Ureter (tissue), 1 donor: Measurements from ENCODE around the gene CASQ1. TPM values are rescaled to one million over a fixed set of nuclear protein-coding genes. Genes with fewer than 3 reads are reported as not detected.

Experiments used
- DNase-seq: peaks from one replicate; pipeline ENCODE4 v3.0.0-alpha.2; 2020; ENCODE audit warnings: low spot score
- total RNA-seq: library from RNA; stranded (reverse); gene quantifications from one replicate; pipeline ENCODE4 v1.2.4, GENCODE V29; 2023
- donor health status: DM: yes; HTN: yes; CAD: no.

CASQ1 gene
- total RNA-seq, 1 donor from 2014 or later, result 10.5 TPM

GRCh38 chr1:160226623-160227022, 36.2 kb downstream of the CASQ1 start:
- no peak for DNase-seq

DNA sequence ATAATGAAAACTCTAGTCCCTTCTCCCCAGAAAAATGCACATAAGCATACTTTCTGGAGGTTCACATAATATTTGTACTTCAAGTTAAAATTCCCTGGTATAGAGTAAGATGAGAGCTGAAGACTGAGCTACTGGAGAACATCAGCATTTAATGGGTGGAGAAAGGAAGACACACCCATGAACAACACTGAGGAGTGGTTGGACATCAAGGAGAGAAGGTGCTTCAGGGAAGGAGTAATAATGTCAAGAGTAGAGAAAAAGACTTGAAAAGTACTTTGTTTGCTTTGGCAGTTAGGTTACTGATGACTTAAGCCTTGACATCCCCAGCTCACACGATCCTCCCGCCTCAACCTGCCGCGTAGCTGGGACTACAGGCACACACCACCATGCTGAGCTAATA, 36.7 kb downstream of the CASQ1 start:
- DNase-seq, result no peak

GRCh38 chr1:160227561-160227960, 37.2 kb downstream of the CASQ1 start:
- no peak for DNase-seq

- DNase-seq, result no peak
Measured at GRCh38 chr1:160228431-160228830, 38.1 kb downstream of the CASQ1 start.

DNA sequence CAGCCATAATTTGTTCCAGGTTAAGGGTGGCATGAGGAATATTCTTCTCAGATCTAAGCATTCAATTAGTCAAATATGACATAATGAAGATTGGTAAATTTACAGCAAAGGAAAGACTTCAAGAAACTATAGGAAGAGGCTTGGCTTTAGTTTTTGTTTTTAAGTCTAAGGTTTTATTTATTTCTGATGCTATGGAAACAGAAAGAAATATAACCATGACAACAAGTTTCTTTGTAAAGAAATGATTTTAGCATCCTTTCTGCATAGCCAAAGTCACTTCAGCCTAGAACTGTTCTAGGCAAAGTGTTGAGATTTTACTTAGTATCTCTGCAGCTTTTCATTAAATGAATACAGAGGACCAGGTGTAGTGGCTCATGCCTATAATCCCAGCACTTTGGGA, 42.5 kb downstream of the CASQ1 start:
- DNase-seq, result no peak

DNA sequence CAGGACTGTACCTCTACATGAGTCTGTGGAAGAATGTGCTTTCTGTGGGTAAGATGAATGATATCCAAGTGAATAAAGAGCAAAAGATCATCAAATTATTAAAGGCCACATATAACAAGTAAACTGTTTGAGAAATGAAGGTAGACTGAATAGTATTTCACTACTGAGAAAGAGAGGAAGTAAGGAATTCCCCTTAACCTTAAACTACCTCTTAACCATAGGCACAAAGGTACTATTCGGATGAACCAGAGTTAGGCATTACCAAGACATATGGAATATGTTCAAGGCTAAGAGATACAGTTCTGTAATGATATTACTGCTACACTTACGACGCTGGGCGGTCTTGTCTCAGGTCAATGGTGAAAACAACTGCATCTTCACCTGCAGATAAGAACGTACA, 46.4 kb downstream of the CASQ1 start:
- DNase-seq, result no peak

DNA sequence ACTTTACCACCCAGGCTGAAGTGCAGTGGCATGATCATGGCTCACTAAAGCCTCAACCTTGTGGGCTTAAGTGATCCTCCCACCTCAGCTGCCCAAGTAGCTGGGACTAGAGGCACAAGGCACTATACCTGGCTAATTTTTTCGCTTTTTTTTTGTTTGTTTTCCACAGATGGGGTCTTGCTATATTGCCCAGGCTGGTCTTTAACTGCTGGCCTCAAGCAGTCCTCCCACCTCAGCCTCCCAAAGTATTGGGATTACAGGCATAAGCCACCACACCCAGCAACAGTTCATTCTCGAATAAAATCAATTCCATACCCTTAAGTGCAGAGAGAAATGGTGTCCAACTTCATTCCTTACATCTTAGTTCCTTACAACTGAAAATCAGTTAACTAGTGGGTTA, 47.2 kb downstream of the CASQ1 start:
- DNase-seq, result no peak

DNA sequence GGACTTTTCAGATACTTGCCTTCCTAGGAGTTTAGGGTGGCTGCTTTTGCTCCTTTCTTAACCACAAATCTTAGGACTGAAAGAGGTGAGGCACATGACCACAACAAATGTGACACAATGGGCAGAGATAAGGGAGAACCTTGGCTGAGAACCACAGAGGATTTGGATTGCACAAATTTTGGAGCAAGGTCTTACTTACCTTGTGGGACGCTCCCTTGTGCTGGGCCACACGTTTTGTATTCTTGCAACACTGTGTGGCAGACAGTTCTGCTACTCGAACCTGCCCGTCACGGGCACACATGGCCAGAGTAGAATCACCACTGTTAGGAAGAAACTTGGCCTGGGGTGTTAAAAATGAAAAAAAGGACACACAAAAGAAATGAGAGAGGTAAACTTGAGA, 48.0 kb downstream of the CASQ1 start:
- no peak for DNase-seq

- no peak for DNase-seq
Measured at GRCh38 chr1:160239582-160240299, 49.4 kb downstream of the CASQ1 start.

DNA sequence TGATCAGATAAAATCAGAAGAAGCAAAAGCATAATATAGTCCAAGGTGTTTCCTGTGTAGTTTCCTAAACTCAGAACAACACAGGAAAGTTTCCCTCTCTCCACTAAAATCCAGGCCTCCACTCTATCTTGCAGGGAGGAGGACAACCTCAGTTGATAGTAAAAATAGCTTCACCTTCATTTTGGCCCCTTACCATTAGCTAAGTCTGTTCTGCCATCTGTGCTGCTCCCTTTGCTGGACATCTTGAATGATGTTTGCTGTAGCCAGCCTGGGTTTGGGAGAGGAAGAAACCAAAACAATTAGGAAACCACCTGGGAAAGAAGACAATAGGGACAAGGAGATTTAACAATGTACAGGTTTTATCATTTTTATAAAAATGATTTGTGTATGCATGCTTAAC, 53.4 kb downstream of the CASQ1 start:
- DNase-seq, result no peak

GRCh38 chr1:160244209-160244608, 53.8 kb downstream of the CASQ1 start:
- DNase-seq, result no peak

GRCh38 chr1:160245434-160245833, 55.1 kb downstream of the CASQ1 start:
- DNase-seq, result no peak

DNA sequence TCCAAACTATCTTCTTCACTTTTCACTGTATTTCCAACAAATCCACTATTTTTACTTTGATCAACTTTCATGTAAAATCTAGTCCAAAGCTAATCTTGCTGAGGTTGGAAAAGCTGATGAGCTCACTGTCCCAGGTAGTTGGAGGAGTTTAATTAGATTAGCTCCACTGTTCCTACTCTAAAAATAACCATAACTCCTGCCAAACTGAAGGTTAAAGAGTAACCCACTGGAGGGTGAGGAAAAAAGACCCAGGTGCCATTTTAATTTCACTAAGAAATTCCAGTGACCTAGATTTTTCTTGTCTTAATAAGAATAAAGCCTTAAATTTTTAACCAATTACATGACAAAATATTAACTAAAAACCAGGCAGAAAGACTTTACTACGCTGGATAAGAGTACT, 56.7 kb downstream of the CASQ1 start:
- DNase-seq, result no peak

GRCh38 chr1:160251011-160251410, 60.6 kb downstream of the CASQ1 start:
- no peak for DNase-seq

Other genes with a start within 250 kb of the CASQ1 start
- gene IGSF9, start 245.0 kb upstream of the CASQ1 start, total RNA-seq, result 13.8 TPM
- not detected for gene SLAMF9, start 236.3 kb upstream of the CASQ1 start, total RNA-seq
- 11.1 TPM for gene PIGM, start 158.6 kb upstream of the CASQ1 start, total RNA-seq
- gene KCNJ10, start 120.4 kb upstream of the CASQ1 start, total RNA-seq, result not detected
- not detected for gene KCNJ9, start 109.0 kb upstream of the CASQ1 start, total RNA-seq
- gene IGSF8, start 92.0 kb upstream of the CASQ1 start, total RNA-seq, result 22.4 TPM
- gene ATP1A2, start 74.8 kb upstream of the CASQ1 start, total RNA-seq, result 41.2 TPM
- gene ATP1A4, start 39.0 kb upstream of the CASQ1 start, total RNA-seq, result 16.5 TPM
- 133 TPM for gene PEA15, start 14.8 kb downstream of the CASQ1 start, total RNA-seq
- 137 TPM for gene DCAF8, start 72.0 kb downstream of the CASQ1 start, total RNA-seq
- gene PEX19, start 94.6 kb downstream of the CASQ1 start, total RNA-seq, result 102 TPM
- 164 TPM for gene COPA, start 152.7 kb downstream of the CASQ1 start, total RNA-seq
- gene NCSTN, start 152.8 kb downstream of the CASQ1 start, total RNA-seq, result 95.6 TPM
- gene NHLH1, start 176.5 kb downstream of the CASQ1 start, total RNA-seq, result not detected
- gene VANGL2, start 210.0 kb downstream of the CASQ1 start, total RNA-seq, result 12.7 TPM